ENCODE measurements around the gene USP36.
A peak's percentile ranks its signal among the peaks of the same experiment; 100 is the strongest.

USP36 gene

DNA sequence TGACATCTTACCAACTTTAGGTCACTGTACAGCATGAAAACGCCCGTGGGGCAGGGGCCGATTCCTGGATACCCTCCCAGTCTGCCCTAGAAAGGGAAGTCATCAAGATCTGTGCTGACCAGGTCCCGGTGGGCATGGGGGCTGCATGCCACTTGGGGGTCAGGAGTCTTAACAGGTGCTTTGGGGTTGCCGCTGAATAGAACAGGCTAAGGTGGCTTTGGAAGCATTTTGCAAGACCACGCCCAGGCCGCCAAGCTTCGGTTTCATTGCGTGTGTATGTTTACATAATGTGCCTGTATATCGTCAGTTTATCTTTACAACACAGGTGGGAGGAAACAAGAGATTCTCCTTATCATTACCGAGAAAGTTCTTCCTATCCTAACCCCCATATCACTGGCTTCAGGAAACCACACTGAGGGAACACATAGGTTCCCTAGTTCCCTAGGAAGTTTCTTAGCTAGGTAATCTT lies 13.3 kb upstream of the USP36 start:
- POLR2A ChIA-PET, result no interaction called here
- CTCF ChIA-PET, result interaction anchor here (1.8 to 2.6 kb wide), 3 partner anchors 10 to 356 kb away, joined by 4 to 11 read pairs (median 11); no protein-coding TSS in a partner anchor
- DNase-seq (ENCODE audit: extremely low spot score), result no peak
- no peak for TF ChIP-seq CTCF (IDR thresholded peaks at IDR 0.05; ENCODE audit: control extremely low read depth, extremely low read depth, low read depth, missing control alignments)

GRCh38 chr17:78852709-78853121 lies 12.1 kb upstream of the USP36 start:
- CTCF ChIA-PET, result interaction anchor here (0.7 to 3.4 kb wide), 8 partner anchors 9 to 405 kb away, joined by 3 to 18 read pairs (median 4); partner anchors contain the start of gene CEP295NL
- no peak for DNase-seq (ENCODE audit: extremely low spot score)
- POLR2A ChIA-PET, result no interaction called here
- no peak for TF ChIP-seq CTCF (IDR thresholded peaks at IDR 0.05; ENCODE audit: control extremely low read depth, extremely low read depth, low read depth, missing control alignments)

- POLR2A ChIA-PET, result no interaction called here
- CTCF ChIA-PET, result interaction anchor here (1.0 kb wide), 1 partner anchor 10 kb away, joined by 3 read pairs; no protein-coding TSS in a partner anchor
- TF ChIP-seq CTCF (IDR thresholded peaks at IDR 0.05; ENCODE audit: control extremely low read depth, extremely low read depth, low read depth, missing control alignments), result no peak
- no peak for DNase-seq (ENCODE audit: extremely low spot score)
These were observed 8.4 kb upstream of the USP36 start for GRCh38 chr17:78849026-78849425.

- TF ChIP-seq CTCF (IDR thresholded peaks at IDR 0.05; ENCODE audit: control extremely low read depth, extremely low read depth, low read depth, missing control alignments), result no peak
- no peak for DNase-seq (ENCODE audit: extremely low spot score)
- POLR2A ChIA-PET, result no interaction called here
- CTCF ChIA-PET, result interaction anchor here (0.7 kb wide), 1 partner anchor 19 kb away, joined by 4 read pairs; no protein-coding TSS in a partner anchor
These were observed 6.4 kb upstream of the USP36 start for GRCh38 chr17:78847052-78847451.

DNA sequence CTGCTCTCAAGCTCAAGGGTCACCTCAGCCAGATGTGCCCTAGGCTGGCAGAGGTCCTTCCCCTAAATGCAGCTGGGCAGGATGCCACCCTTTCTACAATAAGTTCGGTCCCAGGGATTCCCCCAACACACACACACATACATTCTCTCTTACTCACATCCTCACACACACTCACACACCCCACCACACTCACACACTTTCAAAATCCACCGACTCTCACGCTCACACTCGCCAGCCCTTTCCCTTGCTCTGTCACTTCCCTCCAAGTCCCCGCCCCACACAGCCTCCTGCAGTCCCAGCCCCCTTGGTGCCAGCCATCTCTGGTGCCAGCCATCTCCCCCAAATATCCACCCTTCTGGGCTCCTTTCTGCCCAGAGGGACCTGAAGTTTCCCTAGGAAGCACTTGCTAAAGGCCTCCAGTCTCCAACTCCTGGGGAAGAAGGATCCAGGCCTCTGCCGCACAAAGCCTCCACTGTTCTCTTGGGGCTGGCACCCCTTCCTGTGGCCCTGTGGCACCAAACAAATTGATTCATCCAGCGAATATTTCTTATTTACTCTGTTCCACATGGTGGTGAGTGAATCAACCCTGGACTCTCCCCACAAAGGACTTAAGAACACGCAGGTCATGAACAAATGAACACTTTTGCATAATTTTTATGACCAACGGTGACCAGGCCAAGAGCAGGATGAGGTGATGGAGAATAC lies 3.8 kb upstream of the USP36 start:
- no peak for TF ChIP-seq CTCF (IDR thresholded peaks at IDR 0.05; ENCODE audit: control extremely low read depth, extremely low read depth, low read depth, missing control alignments)
- ChIA-PET POLR2A (no interaction called here), CTCF (interaction anchor here (1.4 kb wide), 2 partner anchors 8 to 21 kb away, joined by 4 read pairs; no protein-coding TSS in a partner anchor)
- no peak for DNase-seq (ENCODE audit: extremely low spot score)

- ChIA-PET POLR2A (no interaction called here), CTCF (interaction anchor here (0.8 to 1.7 kb wide), 4 partner anchors 9 to 129 kb away, joined by 3 to 4 read pairs (median 4); no protein-coding TSS in a partner anchor)
- TF ChIP-seq CTCF (IDR thresholded peaks at IDR 0.05; ENCODE audit: control extremely low read depth, extremely low read depth, low read depth, missing control alignments), result peak; percentile 62
- peak; percentile 70 for DNase-seq (ENCODE audit: extremely low spot score)
These were observed 2.4 kb upstream of the USP36 start for GRCh38 chr17:78842881-78843565.

All from GM10248 (cell line).